WERI-Rb-1 (cell line): ENCODE measurements around the gene AOC2.

ENCODE experiments used
- DNase-seq: peaks from one replicate; pipeline ENCODE4 v3.0.0-alpha.2; 2020
- H3K27ac ChIP-seq: fragments of 250-450 bp; sonication (Bioruptor Pico); 2 replicates; pipeline ENCODE4 v1.5.1; 2020; ENCODE audit warnings: mild to moderate bottlenecking, moderate library complexity
- H3K27me3 ChIP-seq: fragments of 250-450 bp; sonication (Bioruptor Pico); 2 replicates; pipeline ENCODE4 v1.5.1; 2021; ENCODE audit warnings: mild to moderate bottlenecking, low read depth, moderate library complexity; ENCODE audit not compliant: insufficient read depth, severe bottlenecking
- H3K36me3 ChIP-seq: fragments of 250-450 bp; sonication (Bioruptor Pico); 2 replicates; pipeline ENCODE4 v1.5.1; 2020; ENCODE audit warnings: mild to moderate bottlenecking, moderate library complexity
- H3K4me3 ChIP-seq: 2 replicates; pipeline ENCODE4 v1.5.1; 2011; ENCODE audit warnings: low read depth, mild to moderate bottlenecking, control low read depth, low read length
- H3K9me3 ChIP-seq: fragments of 250-450 bp; sonication (Bioruptor Pico); 2 replicates; pipeline ENCODE4 v1.5.1; 2021; ENCODE audit warnings: mild to moderate bottlenecking, moderate library complexity; ENCODE audit not compliant: severe bottlenecking
- CTCF ChIP-seq: IDR thresholded peaks from 2 replicates; pipeline ENCODE4 v1.5.1; 2011; ENCODE audit warnings: low read depth, mild to moderate bottlenecking, control low read depth, inconsistent platforms, low read length

The AOC2 gene

GRCh38 chr17:42809250-42809649 lies 35.1 kb upstream of the AOC2 start:
- TF ChIP-seq CTCF = no peak
- peaks cover 45% of the 10 kb centered on the region for H3K36me3 ChIP-seq
- no peaks in the 10 kb centered on the region for H3K9me3 ChIP-seq
- H3K4me3 ChIP-seq = no peak overlapping the region
- no peak for DNase-seq
- H3K27me3 ChIP-seq = no peaks in the 10 kb centered on the region
- H3K27ac ChIP-seq = no peak overlapping the region

GRCh38 chr17:42814633-42815399 lies 29.6 kb upstream of the AOC2 start:
- H3K9me3 ChIP-seq = no peaks in the 10 kb centered on the region
- no peak overlapping the region for H3K4me3 ChIP-seq
- peaks cover 91% of the 10 kb centered on the region for H3K36me3 ChIP-seq
- no peak for DNase-seq
- H3K27me3 ChIP-seq = no peaks in the 10 kb centered on the region
- no peak overlapping the region for H3K27ac ChIP-seq
- no peak for TF ChIP-seq CTCF

GRCh38 chr17:42817866-42818265 lies 26.5 kb upstream of the AOC2 start:
- Histone ChIP-seq H3K9me3 (no peaks in the 10 kb centered on the region), H3K27ac (no peak overlapping the region), H3K27me3 (no peaks in the 10 kb centered on the region), H3K4me3 (no peak overlapping the region), H3K36me3 (peaks cover 95% of the 10 kb centered on the region)
- no peak for TF ChIP-seq CTCF
- no peak for DNase-seq

GRCh38 chr17:42818379-42818778 lies 26.0 kb upstream of the AOC2 start:
- no peak overlapping the region for H3K4me3 ChIP-seq
- H3K27ac ChIP-seq = no peak overlapping the region
- peaks cover 90% of the 10 kb centered on the region for H3K36me3 ChIP-seq
- no peak for DNase-seq
- H3K9me3 ChIP-seq = no peaks in the 10 kb centered on the region
- TF ChIP-seq CTCF = no peak
- H3K27me3 ChIP-seq = no peaks in the 10 kb centered on the region

- peak; percentile 88 for DNase-seq
- H3K27ac ChIP-seq = no peak overlapping the region
- no peak overlapping the region for H3K4me3 ChIP-seq
- no peaks in the 10 kb centered on the region for H3K9me3 ChIP-seq
- H3K27me3 ChIP-seq = no peaks in the 10 kb centered on the region
- TF ChIP-seq CTCF = peak; percentile 88
- peaks cover 74% of the 10 kb centered on the region for H3K36me3 ChIP-seq
Observed at GRCh38 chr17:42819939-42820535, 24.3 kb upstream of the AOC2 start.
